ENCODE results near the gene PGAM1. TPM values are rescaled to one million over a fixed set of nuclear protein-coding genes. Genes with fewer than 3 reads are reported as not detected.

Gene PGAM1
- total and polyA plus RNA-seq, 2 of the 13 experiments (the other 11 are each of a cell fraction or from before 2014, with no cell fraction given) = 354 to 483 TPM

DNA sequence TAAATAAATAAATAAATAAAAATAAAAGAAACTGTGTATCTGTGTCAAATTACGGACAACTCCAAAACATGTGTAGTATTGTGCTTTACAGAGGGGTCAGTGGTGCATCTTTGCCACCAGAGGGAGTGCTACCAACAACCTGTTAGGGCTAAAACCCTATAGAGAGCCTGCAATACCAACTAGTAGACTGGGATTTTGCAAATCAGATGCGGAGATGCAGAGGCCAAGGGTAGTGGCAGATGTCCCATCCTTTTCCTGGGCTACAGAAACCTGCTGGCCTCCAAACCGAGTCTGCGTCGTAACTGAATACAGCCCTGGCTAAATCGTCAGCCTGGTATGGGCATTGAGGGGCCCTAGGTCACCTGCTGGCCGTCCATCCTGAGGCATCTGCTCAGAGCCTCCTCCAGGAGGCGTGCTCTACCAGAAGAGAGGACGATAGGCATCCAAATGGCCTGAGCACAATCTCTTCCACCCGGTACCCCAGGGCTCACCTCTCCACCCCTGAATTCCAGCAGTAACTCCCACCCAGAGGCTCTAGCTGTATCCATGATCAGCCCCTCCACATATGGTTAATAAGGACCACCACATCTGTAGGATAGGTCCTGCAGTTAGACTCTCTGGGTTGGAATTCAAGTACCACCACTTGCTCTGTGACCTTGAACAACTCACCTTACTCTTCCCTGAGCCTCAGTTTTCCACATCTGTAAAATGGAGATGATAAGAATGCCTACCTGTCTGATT is 18.6 kb upstream of the PGAM1 start (continued):
- TF ChIP-seq, protein P1, sequence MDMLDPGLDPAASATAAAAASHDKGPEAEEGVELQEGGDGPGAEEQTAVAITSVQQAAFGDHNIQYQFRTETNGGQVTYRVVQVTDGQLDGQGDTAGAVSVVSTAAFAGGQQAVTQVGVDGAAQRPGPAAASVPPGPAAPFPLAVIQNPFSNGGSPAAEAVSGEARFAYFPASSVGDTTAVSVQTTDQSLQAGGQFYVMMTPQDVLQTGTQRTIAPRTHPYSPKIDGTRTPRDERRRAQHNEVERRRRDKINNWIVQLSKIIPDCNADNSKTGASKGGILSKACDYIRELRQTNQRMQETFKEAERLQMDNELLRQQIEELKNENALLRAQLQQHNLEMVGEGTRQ (IDR thresholded peaks at IDR 0.05; ENCODE audit: low read depth, low read length) = no peak
- TF ChIP-seq, protein P1 (CRISPR knock-in tag; IDR thresholded peaks at IDR 0.05; ENCODE audit: borderline replicate concordance) = 0 out of 2 replicates have a peak, but pooled peaks have one; percentile 28
- no peak for TF ChIP-seq BORCS8-MEF2B (CRISPR knock-in tag; IDR thresholded peaks at IDR 0.05)
- peak; percentile 73; the same call in 1 of the 2 replicates for TF ChIP-seq KDM2A (CRISPR knock-in tag; IDR thresholded peaks at IDR 0.05; ENCODE audit: borderline replicate concordance, low read depth)
- peak; percentile 59; the same call in 1 of the 2 replicates for TF ChIP-seq MYC (CRISPR knock-in tag; IDR thresholded peaks at IDR 0.05; ENCODE audit: borderline replicate concordance)
- TF ChIP-seq AKAP8 (CRISPR knock-in tag; IDR thresholded peaks at IDR 0.05) = 0 out of 2 replicates have a peak, but pooled peaks have one; percentile 24
- no peak for TF ChIP-seq ZNF589 (CRISPR knock-in tag; conservative IDR thresholded peaks at IDR 0.05)
- no peak; the same call in 1 of the 2 replicates for TF ChIP-seq ZNF607 (CRISPR knock-in tag; IDR thresholded peaks at IDR 0.05; ENCODE audit: borderline replicate concordance)
- peak; percentile 43; the same call in 1 of the 2 replicates for TF ChIP-seq ETV6 (CRISPR knock-in tag; conservative IDR thresholded peaks at IDR 0.05)
- TF ChIP-seq ZNF317 (CRISPR knock-in tag; IDR thresholded peaks at IDR 0.05) = peak; percentile 25
- TF ChIP-seq WIZ (CRISPR knock-in tag; IDR thresholded peaks at IDR 0.05) = no peak
- TF ChIP-seq CENPX (CRISPR knock-in tag; IDR thresholded peaks at IDR 0.05) = no peak
- TF ChIP-seq, protein P2, sequence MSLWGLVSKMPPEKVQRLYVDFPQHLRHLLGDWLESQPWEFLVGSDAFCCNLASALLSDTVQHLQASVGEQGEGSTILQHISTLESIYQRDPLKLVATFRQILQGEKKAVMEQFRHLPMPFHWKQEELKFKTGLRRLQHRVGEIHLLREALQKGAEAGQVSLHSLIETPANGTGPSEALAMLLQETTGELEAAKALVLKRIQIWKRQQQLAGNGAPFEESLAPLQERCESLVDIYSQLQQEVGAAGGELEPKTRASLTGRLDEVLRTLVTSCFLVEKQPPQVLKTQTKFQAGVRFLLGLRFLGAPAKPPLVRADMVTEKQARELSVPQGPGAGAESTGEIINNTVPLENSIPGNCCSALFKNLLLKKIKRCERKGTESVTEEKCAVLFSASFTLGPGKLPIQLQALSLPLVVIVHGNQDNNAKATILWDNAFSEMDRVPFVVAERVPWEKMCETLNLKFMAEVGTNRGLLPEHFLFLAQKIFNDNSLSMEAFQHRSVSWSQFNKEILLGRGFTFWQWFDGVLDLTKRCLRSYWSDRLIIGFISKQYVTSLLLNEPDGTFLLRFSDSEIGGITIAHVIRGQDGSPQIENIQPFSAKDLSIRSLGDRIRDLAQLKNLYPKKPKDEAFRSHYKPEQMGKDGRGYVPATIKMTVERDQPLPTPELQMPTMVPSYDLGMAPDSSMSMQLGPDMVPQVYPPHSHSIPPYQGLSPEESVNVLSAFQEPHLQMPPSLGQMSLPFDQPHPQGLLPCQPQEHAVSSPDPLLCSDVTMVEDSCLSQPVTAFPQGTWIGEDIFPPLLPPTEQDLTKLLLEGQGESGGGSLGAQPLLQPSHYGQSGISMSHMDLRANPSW (CRISPR knock-in tag; IDR thresholded peaks at IDR 0.05; ENCODE audit: borderline replicate concordance) = peak; percentile 45; the same call in 1 of the 2 replicates
- TF ChIP-seq, protein P3, sequence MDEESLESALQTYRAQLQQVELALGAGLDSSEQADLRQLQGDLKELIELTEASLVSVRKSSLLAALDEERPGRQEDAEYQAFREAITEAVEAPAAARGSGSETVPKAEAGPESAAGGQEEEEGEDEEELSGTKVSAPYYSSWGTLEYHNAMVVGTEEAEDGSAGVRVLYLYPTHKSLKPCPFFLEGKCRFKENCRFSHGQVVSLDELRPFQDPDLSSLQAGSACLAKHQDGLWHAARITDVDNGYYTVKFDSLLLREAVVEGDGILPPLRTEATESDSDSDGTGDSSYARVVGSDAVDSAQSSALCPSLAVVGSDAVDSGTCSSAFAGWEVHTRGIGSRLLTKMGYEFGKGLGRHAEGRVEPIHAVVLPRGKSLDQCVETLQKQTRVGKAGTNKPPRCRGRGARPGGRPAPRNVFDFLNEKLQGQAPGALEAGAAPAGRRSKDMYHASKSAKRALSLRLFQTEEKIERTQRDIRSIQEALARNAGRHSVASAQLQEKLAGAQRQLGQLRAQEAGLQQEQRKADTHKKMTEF (CRISPR knock-in tag; IDR thresholded peaks at IDR 0.05) = peak; percentile 48

Measured in HepG2 (cell line).